ENCODE measurements around the gene PPT1. TPM values are rescaled to one million over a fixed set of nuclear protein-coding genes. Genes with fewer than 3 reads are reported as not detected.

The PPT1 gene
- total RNA-seq, 1 experiment from 2014 or later, result 107 TPM

DNA sequence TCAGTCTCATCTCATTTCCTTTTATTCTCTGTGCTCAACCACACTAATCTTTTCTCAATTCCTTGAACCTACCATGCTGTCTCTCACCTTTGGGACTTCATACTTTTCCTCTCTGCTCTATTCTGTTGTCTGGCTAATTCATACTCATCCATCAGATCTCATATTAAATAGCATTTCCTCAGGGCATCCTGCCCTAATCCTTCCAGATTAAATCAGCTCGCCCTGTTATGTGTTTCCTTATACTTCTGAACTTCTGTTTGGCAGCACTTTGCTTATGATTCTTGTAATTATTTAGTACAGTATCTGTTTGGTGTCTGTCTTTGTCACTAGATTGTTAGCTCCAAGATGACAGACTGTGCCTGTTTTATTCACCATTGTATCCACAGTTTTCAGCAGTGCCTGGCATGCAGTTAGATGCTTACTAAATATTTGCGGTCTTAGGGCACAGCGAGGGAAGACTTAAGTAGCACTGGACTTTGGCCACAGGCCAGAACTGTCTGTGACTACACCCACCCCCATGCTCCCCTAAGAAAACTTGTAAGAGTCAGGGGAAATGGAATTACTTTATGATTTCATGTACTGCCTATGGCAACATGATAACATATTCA lies 66.4 kb downstream of the PPT1 start:
- Mint-ChIP-seq H3K9me3 (peaks cover 8% of the 10 kb centered on the region), H3K36me3 (no peaks in the 10 kb centered on the region), H3K27ac (no peak overlapping the region), H3K27me3 (ENCODE audit: low read depth) (peaks cover 6% of the 10 kb centered on the region), H3K4me3 (no peak overlapping the region), H3K4me1 (no peaks in the 10 kb centered on the region; the same call in 1 of the 2 replicates)
- DNase-seq (ENCODE audit: low spot score), result no peak
- POLR2A ChIA-PET, result interaction anchor here (0.6 kb wide), 1 partner anchor 26 kb away, joined by 3 read pairs; no protein-coding TSS in a partner anchor
- ATAC-seq, result no peak
- CTCF ChIA-PET, result interaction anchor here (0.6 to 8.2 kb wide), 4 partner anchors 108 to 213 kb away, joined by 3 to 96 read pairs (median 16); no protein-coding TSS in a partner anchor
- TF ChIP-seq, protein P1, sequence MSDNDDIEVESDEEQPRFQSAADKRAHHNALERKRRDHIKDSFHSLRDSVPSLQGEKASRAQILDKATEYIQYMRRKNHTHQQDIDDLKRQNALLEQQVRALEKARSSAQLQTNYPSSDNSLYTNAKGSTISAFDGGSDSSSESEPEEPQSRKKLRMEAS (CRISPR knock-in tag; IDR thresholded peaks at IDR 0.05), result no peak
- TF ChIP-seq, protein P2, sequence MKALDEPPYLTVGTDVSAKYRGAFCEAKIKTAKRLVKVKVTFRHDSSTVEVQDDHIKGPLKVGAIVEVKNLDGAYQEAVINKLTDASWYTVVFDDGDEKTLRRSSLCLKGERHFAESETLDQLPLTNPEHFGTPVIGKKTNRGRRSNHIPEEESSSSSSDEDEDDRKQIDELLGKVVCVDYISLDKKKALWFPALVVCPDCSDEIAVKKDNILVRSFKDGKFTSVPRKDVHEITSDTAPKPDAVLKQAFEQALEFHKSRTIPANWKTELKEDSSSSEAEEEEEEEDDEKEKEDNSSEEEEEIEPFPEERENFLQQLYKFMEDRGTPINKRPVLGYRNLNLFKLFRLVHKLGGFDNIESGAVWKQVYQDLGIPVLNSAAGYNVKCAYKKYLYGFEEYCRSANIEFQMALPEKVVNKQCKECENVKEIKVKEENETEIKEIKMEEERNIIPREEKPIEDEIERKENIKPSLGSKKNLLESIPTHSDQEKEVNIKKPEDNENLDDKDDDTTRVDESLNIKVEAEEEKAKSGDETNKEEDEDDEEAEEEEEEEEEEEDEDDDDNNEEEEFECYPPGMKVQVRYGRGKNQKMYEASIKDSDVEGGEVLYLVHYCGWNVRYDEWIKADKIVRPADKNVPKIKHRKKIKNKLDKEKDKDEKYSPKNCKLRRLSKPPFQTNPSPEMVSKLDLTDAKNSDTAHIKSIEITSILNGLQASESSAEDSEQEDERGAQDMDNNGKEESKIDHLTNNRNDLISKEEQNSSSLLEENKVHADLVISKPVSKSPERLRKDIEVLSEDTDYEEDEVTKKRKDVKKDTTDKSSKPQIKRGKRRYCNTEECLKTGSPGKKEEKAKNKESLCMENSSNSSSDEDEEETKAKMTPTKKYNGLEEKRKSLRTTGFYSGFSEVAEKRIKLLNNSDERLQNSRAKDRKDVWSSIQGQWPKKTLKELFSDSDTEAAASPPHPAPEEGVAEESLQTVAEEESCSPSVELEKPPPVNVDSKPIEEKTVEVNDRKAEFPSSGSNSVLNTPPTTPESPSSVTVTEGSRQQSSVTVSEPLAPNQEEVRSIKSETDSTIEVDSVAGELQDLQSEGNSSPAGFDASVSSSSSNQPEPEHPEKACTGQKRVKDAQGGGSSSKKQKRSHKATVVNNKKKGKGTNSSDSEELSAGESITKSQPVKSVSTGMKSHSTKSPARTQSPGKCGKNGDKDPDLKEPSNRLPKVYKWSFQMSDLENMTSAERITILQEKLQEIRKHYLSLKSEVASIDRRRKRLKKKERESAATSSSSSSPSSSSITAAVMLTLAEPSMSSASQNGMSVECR (CRISPR knock-in tag; IDR thresholded peaks at IDR 0.05; ENCODE audit: borderline replicate concordance), result no peak
- no peak for TF ChIP-seq ZNF425 (CRISPR knock-in tag; conservative IDR thresholded peaks at IDR 0.05)
- TF ChIP-seq ATF1 (CRISPR knock-in tag; IDR thresholded peaks at IDR 0.05), result no peak
- no peak for TF ChIP-seq ZNF219 (CRISPR knock-in tag; IDR thresholded peaks at IDR 0.05; ENCODE audit: borderline replicate concordance)
- TF ChIP-seq JUN (CRISPR knock-in tag; IDR thresholded peaks at IDR 0.05), result no peak
- TF ChIP-seq, protein P3, sequence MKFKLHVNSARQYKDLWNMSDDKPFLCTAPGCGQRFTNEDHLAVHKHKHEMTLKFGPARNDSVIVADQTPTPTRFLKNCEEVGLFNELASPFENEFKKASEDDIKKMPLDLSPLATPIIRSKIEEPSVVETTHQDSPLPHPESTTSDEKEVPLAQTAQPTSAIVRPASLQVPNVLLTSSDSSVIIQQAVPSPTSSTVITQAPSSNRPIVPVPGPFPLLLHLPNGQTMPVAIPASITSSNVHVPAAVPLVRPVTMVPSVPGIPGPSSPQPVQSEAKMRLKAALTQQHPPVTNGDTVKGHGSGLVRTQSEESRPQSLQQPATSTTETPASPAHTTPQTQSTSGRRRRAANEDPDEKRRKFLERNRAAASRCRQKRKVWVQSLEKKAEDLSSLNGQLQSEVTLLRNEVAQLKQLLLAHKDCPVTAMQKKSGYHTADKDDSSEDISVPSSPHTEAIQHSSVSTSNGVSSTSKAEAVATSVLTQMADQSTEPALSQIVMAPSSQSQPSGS (CRISPR knock-in tag; IDR thresholded peaks at IDR 0.05; ENCODE audit: borderline replicate concordance, low read depth), result no peak
- TF ChIP-seq ETV6 (CRISPR knock-in tag; IDR thresholded peaks at IDR 0.05), result no peak
- no peak for TF ChIP-seq MLX (CRISPR knock-in tag; IDR thresholded peaks at IDR 0.05)
- TF ChIP-seq, protein P4, sequence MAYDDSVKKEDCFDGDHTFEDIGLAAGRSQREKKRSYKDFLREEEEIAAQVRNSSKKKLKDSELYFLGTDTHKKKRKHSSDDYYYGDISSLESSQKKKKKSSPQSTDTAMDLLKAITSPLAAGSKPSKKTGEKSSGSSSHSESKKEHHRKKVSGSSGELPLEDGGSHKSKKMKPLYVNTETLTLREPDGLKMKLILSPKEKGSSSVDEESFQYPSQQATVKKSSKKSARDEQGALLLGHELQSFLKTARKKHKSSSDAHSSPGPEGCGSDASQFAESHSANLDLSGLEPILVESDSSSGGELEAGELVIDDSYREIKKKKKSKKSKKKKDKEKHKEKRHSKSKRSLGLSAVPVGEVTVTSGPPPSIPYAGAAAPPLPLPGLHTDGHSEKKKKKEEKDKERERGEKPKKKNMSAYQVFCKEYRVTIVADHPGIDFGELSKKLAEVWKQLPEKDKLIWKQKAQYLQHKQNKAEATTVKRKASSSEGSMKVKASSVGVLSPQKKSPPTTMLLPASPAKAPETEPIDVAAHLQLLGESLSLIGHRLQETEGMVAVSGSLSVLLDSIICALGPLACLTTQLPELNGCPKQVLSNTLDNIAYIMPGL (CRISPR knock-in tag; IDR thresholded peaks at IDR 0.05), result no peak
- no peak for TF ChIP-seq E2F1 (CRISPR knock-in tag; IDR thresholded peaks at IDR 0.05)
- TF ChIP-seq NR1H2 (CRISPR knock-in tag; IDR thresholded peaks at IDR 0.05), result no peak
- TF ChIP-seq ELF4 (CRISPR knock-in tag; IDR thresholded peaks at IDR 0.05; ENCODE audit: low read depth), result no peak
- TF ChIP-seq TP53 (CRISPR knock-in tag; IDR thresholded peaks at IDR 0.05), result no peak
- no peak for TF ChIP-seq HMGA2 (CRISPR knock-in tag; IDR thresholded peaks at IDR 0.05)
